Measurements from ENCODE around the gene TBL1XR1.

DNA sequence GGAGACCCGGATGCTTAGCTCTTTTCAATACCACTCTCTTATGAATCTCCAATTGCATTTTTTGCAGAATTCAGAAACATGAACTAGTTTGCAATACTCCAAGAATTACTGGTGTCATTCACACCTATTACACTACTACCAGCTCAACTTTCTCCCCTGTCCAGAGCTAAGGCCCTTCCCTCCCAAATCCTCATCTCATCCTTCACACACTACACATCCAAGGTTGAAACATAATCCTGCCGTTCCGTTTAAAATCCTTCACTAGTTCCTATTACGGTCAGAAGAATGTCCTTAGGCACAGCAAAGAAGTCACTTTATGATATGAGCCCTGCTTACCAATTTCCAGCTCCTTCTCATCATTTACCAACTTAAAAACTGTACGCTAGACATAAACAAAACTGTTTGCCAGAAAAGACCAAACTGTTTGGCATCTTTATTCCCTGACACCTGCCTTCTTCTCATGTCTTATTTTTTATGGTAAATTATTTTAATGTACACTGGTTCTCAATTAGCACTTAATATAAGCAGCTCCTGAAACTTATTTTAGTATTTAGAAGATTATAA is 22.6 kb downstream of the TBL1XR1 start:
- TF ChIP-seq EP300 (IDR thresholded peaks at IDR 0.05; ENCODE audit: borderline replicate concordance in 1 of 2, low read depth in 2 of 2, low read length in 2 of 2) = no peak
- TF ChIP-seq, protein P1, sequence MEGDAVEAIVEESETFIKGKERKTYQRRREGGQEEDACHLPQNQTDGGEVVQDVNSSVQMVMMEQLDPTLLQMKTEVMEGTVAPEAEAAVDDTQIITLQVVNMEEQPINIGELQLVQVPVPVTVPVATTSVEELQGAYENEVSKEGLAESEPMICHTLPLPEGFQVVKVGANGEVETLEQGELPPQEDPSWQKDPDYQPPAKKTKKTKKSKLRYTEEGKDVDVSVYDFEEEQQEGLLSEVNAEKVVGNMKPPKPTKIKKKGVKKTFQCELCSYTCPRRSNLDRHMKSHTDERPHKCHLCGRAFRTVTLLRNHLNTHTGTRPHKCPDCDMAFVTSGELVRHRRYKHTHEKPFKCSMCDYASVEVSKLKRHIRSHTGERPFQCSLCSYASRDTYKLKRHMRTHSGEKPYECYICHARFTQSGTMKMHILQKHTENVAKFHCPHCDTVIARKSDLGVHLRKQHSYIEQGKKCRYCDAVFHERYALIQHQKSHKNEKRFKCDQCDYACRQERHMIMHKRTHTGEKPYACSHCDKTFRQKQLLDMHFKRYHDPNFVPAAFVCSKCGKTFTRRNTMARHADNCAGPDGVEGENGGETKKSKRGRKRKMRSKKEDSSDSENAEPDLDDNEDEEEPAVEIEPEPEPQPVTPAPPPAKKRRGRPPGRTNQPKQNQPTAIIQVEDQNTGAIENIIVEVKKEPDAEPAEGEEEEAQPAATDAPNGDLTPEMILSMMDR (IDR thresholded peaks at IDR 0.05; ENCODE audit: control extremely low read depth in 1 of 3, insufficient read depth in 1 of 3, low read depth in 1 of 3, low read length in 3 of 3) = no peak
- TF ChIP-seq POLR2AphosphoS5 (IDR thresholded peaks at IDR 0.05; ENCODE audit: low read depth, low read length) = no peak
- no peak for TF ChIP-seq ZNF274 (IDR thresholded peaks at IDR 0.05; ENCODE audit: borderline replicate concordance, extremely low read depth, low read length)
- TF ChIP-seq JUN (IDR thresholded peaks at IDR 0.05; ENCODE audit: low read depth, low read length) = no peak

Data from H1 (cell line).